ENCODE measurements around the gene BOLA1. TPM values are rescaled to one million over a fixed set of nuclear protein-coding genes. Genes with fewer than 3 reads are reported as not detected.

BOLA1 gene
- total RNA-seq, 1 donor from 2014 or later: 6.4 TPM

DNA sequence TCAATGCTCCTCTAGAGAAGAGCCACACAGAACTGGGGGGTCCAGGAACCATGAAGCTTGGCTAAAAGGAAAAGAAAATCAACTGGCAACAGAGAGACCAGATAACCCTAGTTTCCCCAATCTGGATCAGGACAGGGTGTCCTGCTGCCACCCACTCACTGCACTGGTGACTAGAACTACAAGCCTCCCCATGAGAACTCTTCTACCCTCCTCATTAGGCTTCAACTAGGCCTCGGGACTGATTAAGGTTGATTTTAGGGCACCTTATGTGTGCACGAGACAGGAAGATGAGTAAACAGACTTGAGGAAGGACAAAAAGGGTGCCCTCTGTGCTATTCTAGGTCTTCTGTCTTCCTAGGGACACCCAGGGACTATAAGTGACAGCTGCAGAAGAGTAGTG is 30.5 kb downstream of the BOLA1 start:
- Mint-ChIP-seq H3K36me3 (ENCODE audit: unreplicated experiment) (peaks cover 4% of the 10 kb centered on the region), H3K27me3 (ENCODE audit: unreplicated experiment) (peaks cover 12% of the 10 kb centered on the region), H3K9me3 (ENCODE audit: unreplicated experiment) (peaks cover 10% of the 10 kb centered on the region), H3K4me1 (ENCODE audit: low read depth, unreplicated experiment) (peaks cover 12% of the 10 kb centered on the region), H3K27ac (ENCODE audit: unreplicated experiment) (peak overlapping the region; percentile 22), H3K4me3 (ENCODE audit: unreplicated experiment) (peak overlapping the region; percentile 38)
- no peak for DNase-seq
- TF ChIP-seq CTCF (IDR thresholded peaks at IDR 0.05; ENCODE audit: partially characterized antibody, unreplicated experiment): no peak

DNA sequence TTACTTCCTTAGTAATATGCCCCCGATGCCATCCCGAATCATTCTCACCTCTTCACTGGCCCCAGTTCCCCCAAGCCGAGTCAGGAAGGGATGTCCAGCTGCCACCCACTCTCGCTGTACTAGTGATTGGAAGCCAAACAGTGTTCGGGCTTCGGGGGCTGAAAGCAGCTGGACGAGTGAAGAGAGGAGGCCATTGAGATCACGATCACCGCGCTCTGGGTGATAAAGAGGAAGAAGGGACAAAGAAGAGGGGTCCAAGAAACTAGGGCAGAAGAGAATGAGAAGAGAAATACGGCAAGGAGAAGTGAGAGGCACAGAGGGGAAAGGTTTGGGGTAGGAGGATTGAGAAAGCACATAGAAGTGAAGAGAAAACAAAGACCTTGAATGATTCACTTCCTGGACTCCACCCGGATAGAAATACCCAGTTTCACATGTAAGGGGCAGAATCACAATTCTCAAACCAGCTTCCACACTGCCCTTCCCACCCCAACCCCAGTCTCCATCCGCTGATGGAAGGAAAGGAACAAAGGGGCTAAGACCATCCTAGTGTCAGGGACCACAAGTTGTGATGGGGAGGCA is 31.9 kb downstream of the BOLA1 start:
- Mint-ChIP-seq H3K4me3 (ENCODE audit: unreplicated experiment) (no peak overlapping the region), H3K27me3 (ENCODE audit: unreplicated experiment) (peaks cover 9% of the 10 kb centered on the region), H3K36me3 (ENCODE audit: unreplicated experiment) (no peaks in the 10 kb centered on the region), H3K4me1 (ENCODE audit: low read depth, unreplicated experiment) (peaks cover 9% of the 10 kb centered on the region), H3K27ac (ENCODE audit: unreplicated experiment) (no peak overlapping the region), H3K9me3 (ENCODE audit: unreplicated experiment) (peaks cover 10% of the 10 kb centered on the region)
- TF ChIP-seq CTCF (IDR thresholded peaks at IDR 0.05; ENCODE audit: partially characterized antibody, unreplicated experiment): no peak
- DNase-seq: no peak

GRCh38 chr1:149932474-149932873 is 33.1 kb downstream of the BOLA1 start:
- Mint-ChIP-seq H3K9me3 (ENCODE audit: unreplicated experiment) (peaks cover 8% of the 10 kb centered on the region), H3K27me3 (ENCODE audit: unreplicated experiment) (peaks cover 12% of the 10 kb centered on the region), H3K4me1 (ENCODE audit: low read depth, unreplicated experiment) (peaks cover 10% of the 10 kb centered on the region), H3K36me3 (ENCODE audit: unreplicated experiment) (no peaks in the 10 kb centered on the region), H3K4me3 (ENCODE audit: unreplicated experiment) (no peak overlapping the region), H3K27ac (ENCODE audit: unreplicated experiment) (no peak overlapping the region)
- no peak for DNase-seq
- no peak for TF ChIP-seq CTCF (IDR thresholded peaks at IDR 0.05; ENCODE audit: partially characterized antibody, unreplicated experiment)

DNA sequence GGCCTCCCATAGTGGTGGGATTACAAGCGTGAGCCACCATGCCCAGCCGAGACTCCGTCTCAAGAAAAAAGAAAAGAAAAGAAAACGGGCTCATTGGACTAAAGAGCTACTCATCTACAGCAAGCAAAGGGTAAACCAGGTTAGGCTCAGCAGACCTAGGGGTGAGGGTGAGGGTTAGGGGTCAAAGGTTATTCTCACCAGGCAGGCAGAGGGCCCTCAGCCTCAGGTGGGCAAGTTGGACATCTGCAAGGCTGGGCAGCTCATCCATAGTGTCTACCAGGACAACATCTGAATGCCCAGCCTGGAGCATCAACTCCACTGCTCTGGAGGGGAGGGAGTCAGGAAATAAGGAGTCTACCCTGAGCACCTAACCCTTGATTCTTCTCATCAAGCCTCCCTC is 33.8 kb downstream of the BOLA1 start:
- Mint-ChIP-seq H3K27ac (ENCODE audit: unreplicated experiment) (no peak overlapping the region), H3K9me3 (ENCODE audit: unreplicated experiment) (peaks cover 7% of the 10 kb centered on the region), H3K4me1 (ENCODE audit: low read depth, unreplicated experiment) (peaks cover 12% of the 10 kb centered on the region), H3K36me3 (ENCODE audit: unreplicated experiment) (no peaks in the 10 kb centered on the region), H3K27me3 (ENCODE audit: unreplicated experiment) (peaks cover 11% of the 10 kb centered on the region), H3K4me3 (ENCODE audit: unreplicated experiment) (no peak overlapping the region)
- no peak for TF ChIP-seq CTCF (IDR thresholded peaks at IDR 0.05; ENCODE audit: partially characterized antibody, unreplicated experiment)
- no peak for DNase-seq

- DNase-seq: no peak
- H3K36me3 Mint-ChIP-seq (ENCODE audit: unreplicated experiment): no peaks in the 10 kb centered on the region
- H3K27ac Mint-ChIP-seq (ENCODE audit: unreplicated experiment): no peak overlapping the region
- peaks cover 1% of the 10 kb centered on the region for H3K9me3 Mint-ChIP-seq (ENCODE audit: unreplicated experiment)
- H3K27me3 Mint-ChIP-seq (ENCODE audit: unreplicated experiment): peaks cover 8% of the 10 kb centered on the region
- H3K4me1 Mint-ChIP-seq (ENCODE audit: low read depth, unreplicated experiment): peaks cover 6% of the 10 kb centered on the region
- no peak overlapping the region for H3K4me3 Mint-ChIP-seq (ENCODE audit: unreplicated experiment)
- TF ChIP-seq CTCF (IDR thresholded peaks at IDR 0.05; ENCODE audit: partially characterized antibody, unreplicated experiment): no peak
Observed at GRCh38 chr1:149934356-149934755, 35.0 kb downstream of the BOLA1 start.
